AG04449 (cell line): ENCODE measurements around the gene SHISA5.
"Not testable (repeated sequence)": the region's sequence is repeated elsewhere in the genome, so short reads cannot be mapped to it uniquely, and the experiment has no call there.

Source experiments
- CTCF ChIA-PET: fragments of 350-600 bp; formaldehyde crosslinking; extraction: SDS; loops from one replicate; lab custom pipeline; 2021; ENCODE audit warnings: antibody characterized with exemption; lab: Yijun Ruan, JAX
- POLR2A ChIA-PET: fragments of 400-600, 350-600 bp; formaldehyde crosslinking; extraction: SDS; loops from one replicate; lab custom pipeline; 2020; ENCODE audit warnings: antibody characterized with exemption, inconsistent platforms; lab: Yijun Ruan, JAX
- DNase-seq: peaks from one replicate; pipeline ENCODE4 v3.0.0-alpha.2; 2010; ENCODE audit warnings: low read depth, low spot score
- H3K4me3 ChIP-seq: 2 replicates; pipeline ENCODE4 v1.5.1; 2011; ENCODE audit warnings: low read depth, mild to moderate bottlenecking, control low read depth, low read length
- CTCF ChIP-seq: IDR thresholded peaks from one replicate; pipeline ENCODE4 v1.5.1; 2011; ENCODE audit warnings: mild to moderate bottlenecking, moderate library complexity, low read length, control low read depth, inconsistent platforms; ENCODE audit not compliant: insufficient read depth; ENCODE audit errors: missing control alignments

The SHISA5 gene, protein sequence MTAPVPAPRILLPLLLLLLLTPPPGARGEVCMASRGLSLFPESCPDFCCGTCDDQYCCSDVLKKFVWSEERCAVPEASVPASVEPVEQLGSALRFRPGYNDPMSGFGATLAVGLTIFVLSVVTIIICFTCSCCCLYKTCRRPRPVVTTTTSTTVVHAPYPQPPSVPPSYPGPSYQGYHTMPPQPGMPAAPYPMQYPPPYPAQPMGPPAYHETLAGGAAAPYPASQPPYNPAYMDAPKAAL

GRCh38 chr3:48504051-48504946 is at the start of gene SHISA5:
TSS of gene SHISA5 (minus strand) at chr3:48504174. CDS start at chr3:48504094, 80 bp downstream.
- no peak for DNase-seq
- CTCF ChIA-PET, result interaction anchor here (0.6 to 0.8 kb wide), 2 partner anchors 69 to 70 kb away, joined by 3 read pairs; no protein-coding TSS in a partner anchor
- POLR2A ChIA-PET, result interaction anchor here (0.5 kb wide), 1 partner anchor 564 kb away, joined by 3 read pairs; no protein-coding TSS in a partner anchor
- TF ChIP-seq CTCF, result no peak
- H3K4me3 ChIP-seq, result peak within 1 kb of the TSS; percentile 78

DNA sequence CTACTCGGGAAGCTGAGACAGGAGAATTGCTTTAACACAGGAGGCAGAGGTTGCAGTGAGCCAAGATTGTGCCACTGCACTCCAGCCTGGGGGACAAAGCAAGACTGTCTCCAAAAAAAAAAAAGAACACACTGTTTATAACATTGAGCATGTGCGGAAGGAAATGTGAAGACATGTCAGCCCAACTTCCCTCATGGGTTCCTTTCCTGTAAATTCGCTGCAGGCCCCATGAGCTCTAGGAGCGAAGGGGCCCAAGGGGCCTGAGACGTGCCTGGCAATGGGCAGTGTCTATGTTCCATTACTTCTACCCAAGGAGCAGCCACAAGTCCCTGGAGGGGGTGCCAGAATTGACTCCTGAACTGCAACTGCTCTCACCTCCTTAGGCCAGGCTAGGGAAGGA is 49.4 kb upstream of the SHISA5 start:
- TF ChIP-seq CTCF, result no peak
- H3K4me3 ChIP-seq, result no peak overlapping the region
- POLR2A ChIA-PET, result interaction anchor here (0.5 kb wide), 1 partner anchor 85 kb away, joined by 3 read pairs; no protein-coding TSS in a partner anchor
- no peak for DNase-seq
- CTCF ChIA-PET, result interaction anchor here (0.7 to 3.6 kb wide), 9 partner anchors 8 to 281 kb away, joined by 3 to 19 read pairs (median 5); partner anchors contain the start of gene SLC26A6

DNA sequence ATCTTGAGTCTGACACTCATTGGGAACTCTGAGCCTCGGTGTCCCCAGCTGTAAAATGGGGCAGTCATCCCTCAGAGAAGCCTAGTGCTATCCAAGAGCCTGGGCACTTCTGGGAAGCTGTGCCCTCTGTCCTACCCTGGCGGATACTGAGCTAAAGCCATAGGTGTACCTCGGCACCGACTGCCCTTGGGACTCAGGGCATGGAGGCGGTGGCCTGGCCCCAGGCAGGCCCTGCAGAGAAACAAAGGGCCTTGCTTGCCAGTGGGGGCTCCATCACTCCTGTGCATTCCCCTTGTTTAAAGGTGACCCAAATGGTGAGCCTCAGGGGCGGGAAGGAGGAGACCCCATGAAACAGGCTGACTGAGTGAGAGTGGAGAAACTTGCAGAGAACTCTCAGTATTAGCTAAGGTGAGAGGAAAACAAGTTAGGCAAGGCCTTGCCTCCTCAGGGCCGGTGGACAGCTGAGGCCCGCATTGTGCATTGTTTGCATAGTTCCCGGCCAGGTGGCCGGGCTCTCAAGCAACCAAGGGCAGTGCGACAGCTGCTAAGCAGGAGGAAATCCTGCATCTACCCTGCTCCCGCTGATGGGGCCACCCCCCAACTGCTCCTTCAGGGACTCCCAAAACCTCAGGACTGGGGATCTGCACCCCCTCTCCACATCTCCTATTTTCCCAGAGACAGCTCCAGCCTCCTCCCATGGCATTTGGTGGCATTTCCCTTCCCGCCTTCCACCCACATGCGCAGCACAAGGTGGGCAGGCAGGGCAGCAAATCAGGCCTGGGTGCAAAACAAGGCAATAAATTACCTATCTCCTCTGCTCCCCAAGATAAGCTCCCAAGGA is 48.4 kb upstream of the SHISA5 start:
- TF ChIP-seq CTCF, result no peak
- ChIA-PET CTCF (interaction anchor here (1.3 to 3.6 kb wide), 7 partner anchors 10 to 280 kb away, joined by 3 to 19 read pairs (median 4); partner anchors contain the start of gene SLC26A6), POLR2A (interaction anchor here (0.6 to 1.2 kb wide), 2 partner anchors 26 to 113 kb away, joined by 3 read pairs; partner anchors contain the start of gene CCDC51)
- H3K4me3 ChIP-seq, result no peak overlapping the region
- DNase-seq, result no peak

GRCh38 chr3:48551651-48552050 is 47.7 kb upstream of the SHISA5 start:
- CTCF ChIA-PET, result interaction anchor here (0.6 to 9.9 kb wide), 7 partner anchors 13 to 151 kb away, joined by 3 to 106 read pairs (median 10); partner anchors contain the start of genes CCDC51, SLC26A6 and TMA7
- H3K4me3 ChIP-seq, DNase-seq: not testable (repeated sequence)
- POLR2A ChIA-PET, result interaction anchor here (1.2 kb wide), 1 partner anchor 112 kb away, joined by 3 read pairs; the partner anchor contains the start of gene CCDC51

DNA sequence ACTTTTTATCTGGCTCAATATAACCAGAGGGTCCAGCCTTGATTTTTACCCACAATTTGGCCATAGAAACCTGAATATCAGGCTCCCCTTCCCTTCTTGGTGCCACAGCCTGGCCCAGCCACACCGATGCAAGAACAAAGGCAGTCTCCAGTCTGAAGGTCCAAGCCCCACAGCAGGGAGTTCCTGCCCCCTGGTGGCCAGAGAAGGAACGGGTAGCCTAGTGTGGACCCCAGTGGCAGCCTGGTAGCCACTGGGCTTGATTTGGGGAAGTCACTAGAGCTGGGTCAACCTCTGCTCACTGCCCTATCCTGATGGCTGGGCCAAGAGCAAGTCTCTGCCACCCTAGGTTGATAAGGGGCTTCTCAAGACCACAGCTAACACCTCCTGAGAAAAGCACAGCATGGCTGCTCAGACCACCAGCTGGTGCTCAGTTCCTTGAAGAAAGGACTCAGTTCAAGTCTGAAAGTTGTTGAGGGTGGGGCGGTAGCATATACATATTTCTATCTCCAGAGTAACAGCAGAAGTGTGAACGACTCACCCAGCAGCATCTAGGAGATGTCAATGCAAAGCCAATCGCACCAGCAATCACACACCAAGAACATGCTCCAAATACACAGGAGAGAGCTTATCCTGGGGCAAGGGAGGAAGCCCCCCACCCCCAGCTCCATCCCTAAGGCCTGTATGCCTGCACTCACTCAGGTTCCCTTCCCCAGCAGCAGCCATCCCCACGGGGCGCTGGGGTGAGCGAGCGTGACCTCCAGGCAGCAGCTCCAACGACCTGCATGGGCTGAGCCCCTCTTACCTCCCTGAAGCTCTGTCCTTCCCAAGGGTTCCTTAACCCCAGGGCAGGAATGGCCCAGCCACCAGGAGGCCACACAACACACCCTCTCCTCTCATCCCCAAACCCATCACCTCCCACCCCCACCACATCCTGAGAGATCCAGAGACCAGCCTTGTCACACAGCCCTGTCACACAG is 45.0 kb upstream of the SHISA5 start:
- CTCF ChIA-PET, result interaction anchor here (0.6 to 9.9 kb wide), 43 partner anchors 6 to 355 kb away, joined by 3 to 106 read pairs (median 5); partner anchors contain the start of genes ATRIP, CCDC51, PFKFB4 and SLC26A6
- POLR2A ChIA-PET, result no interaction called here
- peak; percentile 95 for TF ChIP-seq CTCF
- no peak overlapping the region for H3K4me3 ChIP-seq
- no peak for DNase-seq
